HG03439 (cell line): ENCODE results near the gene WNT3.
"Not testable (repeated sequence)": the region's sequence is repeated elsewhere in the genome, so short reads cannot be mapped to it uniquely, and the experiment has no call there.

Source experiments
- ATAC-seq: cut with Tn5 transposase; IDR thresholded peaks from one replicate; pipeline ENCODE4 v1.9.1; 2021; ENCODE audit warnings: mild to moderate bottlenecking, moderate library complexity; ENCODE audit not compliant: unreplicated experiment

WNT3 gene

DNA sequence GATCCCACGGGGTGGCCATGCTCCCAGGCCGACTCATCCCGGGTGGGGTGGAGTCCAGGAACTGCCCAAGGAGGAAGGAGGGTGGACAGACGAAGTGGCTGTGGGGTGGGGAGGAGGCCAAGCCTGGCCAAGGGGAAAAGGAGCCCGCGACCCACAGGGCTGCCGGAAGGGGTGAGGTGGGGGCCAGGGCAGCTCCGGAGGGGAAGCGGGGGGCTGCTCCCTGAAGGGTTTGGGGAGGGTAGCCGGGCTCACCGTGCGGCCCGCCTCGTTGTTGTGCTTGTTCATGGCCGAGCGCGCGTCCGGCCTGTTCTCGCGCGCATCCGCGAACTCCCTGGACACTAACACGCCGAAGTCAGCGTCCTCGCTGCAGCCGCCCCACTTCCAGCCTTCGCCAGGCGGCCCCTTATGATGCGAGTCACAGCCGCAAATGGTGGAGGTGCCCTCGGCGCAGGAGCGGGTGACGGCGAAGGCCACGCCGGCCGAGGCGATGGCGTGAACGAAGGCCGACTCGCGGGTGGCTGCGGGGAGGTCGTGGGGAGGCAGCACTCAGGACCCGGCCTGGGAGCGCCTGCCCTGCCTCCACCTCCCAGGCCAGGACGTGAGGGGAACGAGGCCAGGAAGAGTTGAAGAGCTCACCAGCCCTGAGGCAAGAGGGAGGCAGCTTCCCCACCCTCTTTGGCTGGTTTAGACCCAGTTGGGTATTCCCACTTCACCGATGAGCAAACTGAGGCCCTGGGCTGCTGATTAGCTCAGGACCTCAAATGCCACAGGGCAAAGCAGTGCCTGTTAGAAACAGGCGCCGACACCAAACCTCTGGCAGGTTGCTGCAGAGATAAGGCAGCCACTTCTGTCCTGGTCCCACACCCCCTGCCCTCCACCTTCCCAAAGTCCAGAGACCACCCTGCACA lies 48.7 kb downstream of the WNT3 start:
- ATAC-seq = no peak

DNA sequence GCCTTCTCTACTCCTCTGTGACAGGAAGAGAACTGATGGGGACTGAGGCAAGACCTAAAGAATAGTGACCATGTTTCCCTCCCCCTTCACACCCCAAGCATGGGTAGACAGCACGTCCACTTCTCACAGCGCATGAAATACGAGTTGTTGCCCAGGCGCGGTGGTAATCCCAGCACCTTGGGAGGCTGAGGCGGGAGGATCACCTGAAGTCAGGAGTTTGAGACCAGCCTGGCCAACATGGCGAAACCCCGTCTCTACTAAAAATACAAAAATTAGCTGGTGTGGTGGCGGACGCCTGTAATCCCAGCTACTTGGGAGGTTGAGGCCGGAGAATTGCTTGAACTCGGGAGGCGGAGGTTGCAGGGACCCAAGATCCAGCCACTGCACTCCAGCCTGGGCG lies 49.6 kb downstream of the WNT3 start:
- ATAC-seq = not testable (repeated sequence)

DNA sequence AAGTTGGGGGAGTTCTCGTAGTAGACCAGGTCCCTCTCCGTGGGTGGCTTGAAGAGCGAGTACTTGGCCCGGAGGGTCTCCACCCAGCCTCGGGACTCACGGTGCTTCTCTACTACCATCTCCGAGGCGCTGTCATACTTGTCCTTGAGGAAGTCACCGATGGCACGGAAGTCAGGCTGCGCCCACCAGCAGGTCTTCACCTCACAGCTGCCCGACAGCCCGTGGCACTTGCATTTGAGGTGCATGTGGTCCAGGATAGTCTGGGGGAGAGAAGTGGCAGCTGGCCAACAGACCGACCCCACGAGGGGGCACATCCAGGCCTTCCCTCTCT lies 50.0 kb downstream of the WNT3 start:
- no peak for ATAC-seq

DNA sequence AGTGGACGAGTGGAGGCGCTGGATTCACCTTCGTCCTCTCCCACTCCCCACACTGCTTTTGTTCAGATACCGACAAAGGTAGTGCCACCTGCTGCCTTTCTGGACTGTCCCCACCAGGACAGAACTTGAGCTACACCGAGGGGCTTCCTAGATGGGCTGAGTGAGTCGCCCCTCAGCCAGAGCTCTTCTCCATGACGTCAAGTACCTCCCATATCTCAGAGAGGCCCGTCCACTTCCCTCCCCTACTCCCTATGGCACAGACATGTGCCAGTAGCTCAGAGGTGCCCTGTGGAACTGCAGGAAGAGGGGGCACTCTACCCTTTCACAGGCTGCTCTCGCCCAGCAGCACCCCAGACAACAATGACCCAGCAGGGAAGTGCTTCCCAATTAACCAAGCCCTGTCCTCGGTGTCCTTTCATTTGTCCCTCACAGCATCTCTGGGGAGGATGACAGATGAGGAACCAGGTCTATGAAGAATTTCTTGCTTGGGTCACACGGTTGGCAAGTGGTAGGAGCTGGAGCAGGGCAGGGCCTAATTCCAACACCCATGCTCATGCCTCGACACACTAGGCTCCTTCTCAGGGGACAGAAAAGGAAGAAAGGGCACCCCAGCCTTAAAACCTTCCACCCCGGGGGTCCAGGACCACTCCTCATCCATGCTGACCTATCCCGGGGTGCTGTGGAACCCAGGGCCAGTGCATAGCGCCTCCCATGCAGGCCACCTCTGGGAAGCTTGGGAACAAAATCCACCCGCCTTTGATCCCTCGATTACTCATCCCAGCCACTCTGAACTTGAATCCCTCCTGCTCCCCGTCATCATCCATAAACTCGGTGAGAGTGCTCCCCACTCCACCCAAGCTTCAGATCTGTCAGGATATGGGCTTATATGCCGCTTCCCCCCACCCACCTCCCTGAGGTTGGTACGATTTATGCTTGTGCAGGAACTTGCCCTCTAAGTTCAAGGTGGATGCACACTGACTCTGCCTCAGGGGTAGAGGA lies 51.7 kb downstream of the WNT3 start:
- ATAC-seq = no peak

DNA sequence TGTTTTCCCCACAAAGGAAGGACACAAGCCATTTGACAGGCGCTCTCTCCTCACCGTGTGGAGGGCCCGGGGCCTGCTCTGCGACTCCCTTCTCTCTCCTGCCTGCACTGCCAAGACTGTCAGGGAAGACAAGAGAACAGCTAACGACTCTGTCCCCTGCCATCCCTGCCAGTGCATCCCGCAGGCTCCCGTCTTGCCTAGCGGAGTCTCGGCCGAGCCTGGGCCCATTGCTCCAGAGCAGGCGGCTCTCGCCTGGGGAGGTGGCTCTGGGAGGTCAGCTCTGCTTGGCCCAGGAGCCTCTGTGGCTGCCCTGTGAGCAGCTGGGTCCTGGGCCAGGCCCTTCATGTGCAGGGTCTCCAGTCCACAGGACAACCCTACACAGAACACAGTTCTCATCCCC lies 53.0 kb downstream of the WNT3 start:
- ATAC-seq = no peak

DNA sequence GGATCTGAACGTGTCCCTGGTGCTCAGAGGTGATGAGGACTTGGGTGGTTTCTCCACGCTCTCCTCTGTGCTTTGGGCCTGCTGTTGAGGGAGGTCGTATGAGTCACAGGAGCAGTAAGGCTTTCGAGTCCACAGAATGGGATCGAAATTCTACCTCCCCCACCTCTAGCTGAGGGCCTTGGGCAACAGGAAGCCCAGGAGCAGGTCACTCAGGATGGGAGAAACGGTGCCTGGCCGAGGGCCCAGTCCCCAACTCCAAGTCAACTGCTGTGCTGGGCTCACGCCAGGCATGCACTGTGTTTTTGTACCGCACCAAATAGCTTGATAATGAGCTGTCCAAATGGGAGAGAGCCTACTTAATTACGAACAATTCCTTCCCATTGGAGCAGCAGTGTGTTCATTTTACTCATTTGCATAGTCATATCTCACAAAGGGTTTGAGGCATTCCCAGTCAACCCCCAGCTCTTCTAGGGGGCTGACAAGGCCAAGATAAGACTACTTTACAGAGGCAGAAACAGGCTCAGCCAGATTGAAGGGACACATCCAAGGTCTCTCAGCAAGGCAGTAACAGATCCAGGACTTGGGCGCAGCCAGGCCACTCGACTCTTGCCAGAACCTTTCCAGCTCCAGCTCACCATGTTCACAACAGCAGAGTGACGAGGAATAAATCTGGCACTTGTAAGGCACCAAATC lies 53.6 kb downstream of the WNT3 start:
- ATAC-seq = no peak

DNA sequence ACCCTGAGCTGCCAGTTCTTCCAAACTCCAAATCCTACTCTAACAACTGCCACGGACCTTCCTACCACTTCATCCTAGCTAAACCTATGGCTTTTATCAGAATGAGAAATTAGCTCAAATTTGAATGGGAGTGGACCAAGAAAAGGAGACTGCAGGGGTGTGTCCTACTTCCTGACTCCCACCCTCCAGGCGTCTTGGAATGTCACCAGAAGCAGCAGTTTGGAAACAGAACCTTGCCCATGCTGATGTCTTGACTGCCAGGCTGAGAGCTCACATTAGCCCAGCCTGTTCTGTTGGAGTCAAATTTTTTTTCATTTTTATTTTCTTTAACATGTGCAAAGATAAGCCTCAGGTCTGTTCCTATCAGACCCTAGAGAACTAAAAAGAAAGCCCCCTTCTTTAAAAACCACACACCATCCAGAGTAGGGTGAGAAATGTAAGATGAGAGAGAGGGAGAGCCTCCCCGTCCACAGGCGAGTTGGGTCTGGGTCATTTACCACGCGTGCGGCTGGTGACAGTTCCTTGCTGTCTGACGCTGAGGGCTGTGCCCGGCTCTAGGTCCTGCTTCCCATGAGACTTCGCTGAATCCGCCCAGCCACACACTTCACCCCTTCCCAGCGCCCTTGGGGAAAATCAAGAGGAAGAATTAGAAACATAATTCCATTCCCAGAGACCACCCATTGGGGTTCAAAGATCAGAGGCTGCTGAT lies 54.3 kb downstream of the WNT3 start:
- no peak for ATAC-seq

DNA sequence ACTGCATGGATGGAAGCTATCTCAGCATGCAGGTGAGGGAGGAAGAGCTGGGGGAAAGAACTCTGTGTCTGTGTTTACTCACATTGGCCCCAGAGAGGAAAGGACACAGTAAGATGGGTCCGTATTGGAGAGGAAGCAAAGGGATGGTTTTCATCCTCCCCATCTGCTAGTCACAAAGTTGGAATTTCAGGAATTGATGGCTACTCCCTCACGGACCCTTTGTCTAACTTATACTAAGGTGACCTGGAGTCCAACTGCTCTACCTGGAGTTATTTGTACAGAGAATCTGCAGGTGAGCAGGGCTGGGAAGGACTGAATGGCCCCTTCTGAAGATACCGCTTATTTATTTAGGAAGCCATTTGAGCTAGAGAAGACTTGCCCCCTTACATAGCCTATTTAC lies 55.1 kb downstream of the WNT3 start:
- ATAC-seq = no peak

DNA sequence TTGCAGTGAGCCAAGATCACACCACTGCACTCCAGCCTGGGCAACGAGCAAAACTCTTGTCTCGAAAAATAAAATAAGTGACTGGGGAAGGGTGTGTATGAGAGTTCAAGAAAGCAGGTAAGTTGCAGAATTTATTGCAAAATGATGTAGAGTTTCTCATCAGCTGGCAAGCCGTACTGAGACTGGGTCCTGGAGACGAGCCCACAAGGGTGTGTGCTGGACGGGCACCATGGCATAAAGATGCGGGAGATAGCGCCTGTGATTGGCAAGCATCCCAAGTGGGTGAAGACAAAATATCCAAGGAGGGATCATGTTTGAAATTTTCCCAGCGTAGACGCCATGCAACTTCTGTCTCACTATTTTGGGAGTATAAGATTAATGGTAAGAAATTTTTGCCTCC lies 59.4 kb downstream of the WNT3 start:
- no peak for ATAC-seq

DNA sequence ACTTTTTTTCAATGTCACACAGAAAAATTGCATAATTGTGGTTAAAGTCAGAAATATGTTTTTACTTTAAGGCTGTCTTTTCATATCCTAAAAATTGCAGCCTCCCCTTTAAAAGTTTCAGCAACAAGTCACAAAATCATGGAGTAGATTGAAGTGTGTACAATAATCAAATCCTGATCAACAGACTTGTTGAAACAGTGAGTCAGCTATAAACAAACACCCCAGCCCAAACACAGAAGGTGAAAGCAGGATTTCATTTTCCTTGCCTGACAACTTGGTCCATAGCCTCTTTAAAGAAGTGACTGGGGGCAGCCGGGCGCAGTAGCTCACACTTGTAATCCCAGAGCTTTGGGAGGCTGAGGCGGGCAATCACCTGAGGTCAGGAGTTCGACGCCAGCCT lies 59.9 kb downstream of the WNT3 start:
- ATAC-seq = no peak

DNA sequence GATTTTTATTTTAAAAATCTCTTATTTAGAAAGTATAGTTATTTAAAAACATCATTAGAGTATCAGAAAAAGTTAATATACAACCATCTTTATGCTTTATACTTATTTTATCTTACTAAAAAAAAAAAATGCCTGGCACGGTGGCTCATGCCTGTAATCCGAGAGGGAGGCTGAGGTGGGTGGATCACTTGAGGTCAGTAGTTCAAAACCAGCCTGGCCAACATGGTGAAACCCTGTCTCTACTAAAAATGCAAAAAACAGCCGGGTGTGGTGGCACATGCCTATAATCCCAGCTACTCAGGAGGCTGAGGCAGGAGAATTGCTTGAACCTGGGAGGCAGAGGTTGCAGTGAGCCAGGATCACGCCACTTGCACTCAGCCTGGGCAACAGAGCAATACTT lies 60.9 kb downstream of the WNT3 start:
- ATAC-seq = not testable (repeated sequence)

DNA sequence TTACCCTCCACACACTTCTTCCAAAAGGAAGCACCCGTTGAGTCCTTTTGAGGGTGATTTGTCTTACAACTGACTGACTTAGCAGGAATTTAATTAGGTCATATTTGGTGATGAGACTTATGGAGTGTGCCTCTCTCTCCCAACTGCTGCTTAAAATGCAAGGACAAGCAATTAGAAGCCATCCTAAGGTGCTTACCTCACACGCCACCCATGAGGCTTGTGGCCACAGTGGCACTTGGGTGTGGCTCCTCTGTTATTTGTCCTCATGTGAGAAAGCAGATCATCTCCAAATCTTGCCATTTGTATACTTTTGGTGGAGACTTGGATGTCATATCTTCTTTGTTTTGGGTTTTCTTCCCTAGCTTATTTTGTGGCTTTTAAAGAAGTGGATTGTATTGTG lies 61.6 kb downstream of the WNT3 start:
- ATAC-seq = no peak

DNA sequence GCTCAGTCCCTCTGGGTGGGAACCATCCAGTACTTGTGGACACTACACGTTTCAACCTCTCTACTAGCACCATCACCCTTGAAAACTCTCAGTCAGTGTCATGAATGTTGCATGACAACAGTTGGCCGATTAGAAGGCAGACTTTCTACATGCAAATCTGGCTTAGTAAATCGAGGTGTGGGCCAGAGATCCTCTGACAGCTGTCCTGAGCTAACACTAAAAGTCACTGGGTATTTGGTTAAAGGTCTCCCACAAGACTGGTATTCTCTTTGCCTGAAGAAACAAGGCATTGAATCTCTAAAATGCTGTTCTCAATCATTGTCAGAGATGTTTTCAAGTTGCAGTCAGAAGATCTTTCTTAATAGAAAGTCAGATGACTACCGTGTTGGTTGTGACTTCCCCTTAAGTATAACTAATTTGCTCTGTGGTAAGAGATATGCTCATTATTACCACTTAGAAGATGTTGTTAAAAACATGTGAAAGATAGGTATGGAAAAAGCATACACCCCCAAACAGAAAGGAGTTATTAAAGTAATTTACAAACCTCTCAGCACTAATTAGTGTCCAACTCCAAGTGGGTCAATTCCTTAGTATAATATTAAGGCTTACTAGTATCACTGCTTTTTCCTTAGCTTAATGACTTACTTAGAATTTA lies 62.3 kb downstream of the WNT3 start:
- no peak for ATAC-seq

DNA sequence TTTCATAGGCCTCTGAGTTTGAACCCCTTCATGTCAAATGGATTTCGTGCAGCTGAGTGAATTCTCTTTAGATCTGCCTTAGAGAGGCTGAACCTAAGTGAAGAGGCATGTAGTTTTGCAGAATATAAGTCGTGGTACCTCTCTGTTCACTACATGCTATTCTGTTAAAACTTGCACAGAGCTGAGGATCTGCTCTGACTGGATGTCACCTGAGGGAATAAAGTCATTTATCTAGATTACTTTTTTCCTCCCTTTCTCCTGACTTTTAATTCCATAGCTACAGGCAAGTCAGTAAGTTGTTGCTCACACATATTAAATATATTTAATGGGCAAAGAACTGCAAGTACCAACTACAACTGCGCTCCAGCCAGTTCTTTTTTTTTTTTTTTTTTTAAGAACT lies 64.7 kb downstream of the WNT3 start:
- ATAC-seq = no peak

DNA sequence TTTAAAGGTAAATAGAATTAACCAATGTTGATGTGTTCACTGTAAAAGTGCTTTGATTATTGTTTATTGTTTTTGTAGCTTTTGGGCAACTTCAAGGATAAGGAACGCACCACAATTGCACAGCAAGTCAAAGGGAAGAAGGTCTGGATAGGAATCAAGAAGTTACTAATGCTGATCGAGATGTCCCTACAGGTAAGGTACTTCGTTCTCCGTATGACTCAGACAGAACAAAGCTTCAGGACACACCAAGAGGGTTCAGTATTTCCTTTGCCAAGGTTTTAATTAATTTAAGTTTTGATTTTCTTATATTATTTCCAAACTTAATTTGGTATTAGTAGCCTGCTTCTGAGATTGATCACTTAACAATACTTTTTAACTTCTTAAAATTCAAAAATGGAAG lies 67.1 kb downstream of the WNT3 start:
- no peak for ATAC-seq

DNA sequence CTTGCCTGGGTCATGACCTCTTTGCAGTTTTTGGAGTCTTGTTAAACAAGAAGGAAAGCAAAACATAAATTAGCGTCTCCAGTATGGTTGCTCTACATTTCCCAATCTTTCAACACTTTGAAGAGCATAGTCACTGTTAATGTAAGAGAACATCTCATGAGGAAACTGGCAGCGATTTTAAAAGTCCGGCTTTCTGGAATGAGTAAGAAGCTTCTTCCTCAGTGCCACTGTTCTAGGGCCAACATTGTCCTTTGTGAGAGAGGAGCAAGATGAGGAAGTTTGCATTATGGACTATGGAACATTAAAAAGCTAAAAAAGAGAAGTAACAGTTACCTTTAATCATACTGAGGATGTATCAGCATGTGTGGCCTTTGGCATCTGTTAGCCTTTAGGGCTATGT lies 73.1 kb downstream of the WNT3 start:
- no peak for ATAC-seq

DNA sequence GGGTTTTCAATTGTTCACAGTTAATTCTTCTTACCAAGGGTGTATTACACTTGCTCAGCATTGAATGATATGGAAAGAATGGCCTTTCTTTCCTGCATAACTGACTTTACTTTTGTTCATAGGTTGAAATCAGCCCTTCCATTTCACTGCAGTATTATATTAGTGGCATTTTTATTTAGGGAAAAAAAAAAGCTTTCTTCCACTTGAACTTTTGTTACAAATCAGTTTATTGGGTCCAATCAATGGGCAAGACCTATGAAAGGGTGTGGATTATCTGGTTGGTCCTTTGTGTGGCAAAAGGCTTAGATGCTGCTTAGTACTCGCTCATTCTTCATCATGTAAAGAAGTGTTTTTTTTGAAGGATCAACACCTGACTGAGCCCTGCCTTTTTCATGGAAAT lies 74.1 kb downstream of the WNT3 start:
- ATAC-seq = no peak

DNA sequence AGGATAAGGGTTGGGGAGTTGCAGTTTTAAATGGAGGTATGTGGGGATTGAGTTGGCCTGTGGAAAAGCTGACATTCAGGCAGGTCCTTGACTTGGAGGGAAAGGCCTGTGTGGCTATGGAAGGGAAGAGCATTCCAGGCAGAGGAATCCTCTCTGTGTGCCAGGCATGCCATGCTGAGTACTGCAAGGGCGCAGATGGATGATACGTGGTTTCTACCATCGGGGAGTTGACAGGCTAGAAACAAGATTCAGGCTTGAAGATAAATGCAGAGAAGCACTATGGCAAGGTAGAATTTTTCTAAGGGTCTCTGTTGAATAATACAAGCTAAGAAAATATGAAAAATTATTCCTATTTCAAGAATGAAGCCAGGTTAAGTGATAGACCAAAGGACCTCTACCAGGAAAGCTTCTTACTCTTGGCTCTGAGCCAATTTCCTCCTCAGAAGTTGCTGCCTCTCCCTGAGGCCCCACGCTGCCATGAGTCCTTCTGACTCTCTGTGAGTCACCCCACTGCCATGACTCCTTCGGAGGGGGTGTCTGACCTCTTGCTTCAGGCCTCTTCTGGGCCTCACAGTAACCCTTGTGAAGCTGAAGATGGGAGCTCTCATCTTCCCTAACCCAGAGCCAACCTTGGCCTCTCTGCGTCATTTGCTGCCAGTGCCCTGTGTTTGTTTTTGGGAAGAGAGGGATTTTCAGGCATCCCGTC lies 75.8 kb downstream of the WNT3 start:
- ATAC-seq = no peak

DNA sequence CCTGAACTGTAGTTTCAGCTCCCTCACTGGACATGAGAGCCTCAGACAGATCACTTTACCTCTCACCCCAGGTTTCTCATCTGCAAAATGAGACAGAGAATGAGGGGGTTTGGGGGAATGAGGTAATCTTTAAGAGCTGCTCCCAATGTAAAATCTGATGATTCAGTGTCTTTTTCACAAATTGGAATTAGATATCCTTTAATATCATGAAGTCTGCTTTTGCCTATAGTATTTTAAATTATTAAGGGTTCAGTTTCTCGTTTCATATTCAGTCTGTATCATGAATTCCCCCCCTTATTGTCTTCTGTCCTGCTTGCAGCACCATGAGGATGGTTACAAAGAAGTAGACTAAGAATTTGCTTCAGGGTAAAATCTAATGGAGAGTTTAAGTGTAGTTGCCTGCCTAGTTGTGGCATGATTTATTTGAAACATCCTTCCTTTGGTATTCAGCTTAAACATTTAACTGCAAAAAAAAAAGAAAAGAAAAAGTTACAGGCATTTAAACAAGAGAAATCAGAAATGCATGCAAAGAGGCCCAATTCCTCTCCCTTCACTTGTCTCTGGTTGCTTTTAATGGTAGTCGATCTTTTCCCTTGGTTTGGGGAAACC lies 77.3 kb downstream of the WNT3 start:
- no peak for ATAC-seq
